Measurements from ENCODE around the gene MAP9. TPM values are rescaled to one million over a fixed set of nuclear protein-coding genes. Genes with fewer than 3 reads are reported as not detected.
A peak's percentile ranks its signal among the peaks of the same experiment; 100 is the strongest.
"Not testable (repeated sequence)": the region's sequence is repeated elsewhere in the genome, so short reads cannot be mapped to it uniquely, and the experiment has no call there.

MAP9 gene
- 1 to 10 TPM; 1.2 to 2.4 (median 1.9) TPM for total RNA-seq

- H3K9me3 ChIP-seq, result no peaks in the 10 kb centered on the region
- H3K36me3 ChIP-seq, result no peaks in the 10 kb centered on the region
- peaks cover 14% of the 10 kb centered on the region for H3K4me1 ChIP-seq
- peak; percentile 72 to 84 for DNase-seq (ENCODE audit: low spot score in 2 of 2)
- no peak for TF ChIP-seq EP300 (IDR thresholded peaks at IDR 0.05)
- TF ChIP-seq POLR2A (IDR thresholded peaks at IDR 0.05), result no peak
- TF ChIP-seq CTCF (IDR thresholded peaks at IDR 0.05), result no peak
- TF ChIP-seq POLR2AphosphoS5 (IDR thresholded peaks at IDR 0.05), result no peak
- WGBS, result 19% methylated on average over 21 of the region's 66 CpGs
- no peak within 1 kb of the TSS for H3K27ac ChIP-seq
- peak within 1 kb of the TSS; percentile 68 for H3K4me3 ChIP-seq
- H3K27me3 ChIP-seq, result peaks cover 8% of the 10 kb centered on the region
These were observed at the start of gene MAP9 for GRCh38 chr4:155376387-155377268. MAP9 (minus strand) TSS chr4:155376965; CDS start chr4:155375850, 1,115 bp downstream.

GRCh38 chr4:155424778-155425177 is 48.0 kb upstream of the MAP9 start:
- H3K4me3 ChIP-seq; H3K27me3 ChIP-seq; DNase-seq (ENCODE audit: low spot score in 2 of 2); H3K4me1 ChIP-seq; H3K36me3 ChIP-seq; H3K27ac ChIP-seq; H3K9me3 ChIP-seq: not testable (repeated sequence)
- 86% methylated on average over 11 of the region's 11 CpGs for WGBS

- Histone ChIP-seq H3K27ac (no peak overlapping the region), H3K36me3 (no peaks in the 10 kb centered on the region), H3K27me3 (peaks cover 6% of the 10 kb centered on the region), H3K4me3 (no peak overlapping the region), H3K9me3 (no peaks in the 10 kb centered on the region), H3K4me1 (no peaks in the 10 kb centered on the region)
- WGBS, result 40% methylated on average over 1 of the region's 1 CpG
- no peak for DNase-seq (ENCODE audit: low spot score in 2 of 2)
- TF ChIP-seq POLR2AphosphoS5 (IDR thresholded peaks at IDR 0.05) (no peak), POLR2A (IDR thresholded peaks at IDR 0.05) (no peak), CTCF (IDR thresholded peaks at IDR 0.05) (no peak), EP300 (IDR thresholded peaks at IDR 0.05) (no peak)
These were observed 46.9 kb upstream of the MAP9 start for GRCh38 chr4:155423671-155424070.

GRCh38 chr4:155419266-155419665 is 42.5 kb upstream of the MAP9 start:
- Histone ChIP-seq H3K27me3 (peaks cover 6% of the 10 kb centered on the region), H3K4me3 (no peak overlapping the region), H3K27ac (no peak overlapping the region), H3K9me3 (no peaks in the 10 kb centered on the region), H3K4me1 (no peaks in the 10 kb centered on the region), H3K36me3 (no peaks in the 10 kb centered on the region)
- no peak for TF ChIP-seq POLR2A (IDR thresholded peaks at IDR 0.05)
- no peak for TF ChIP-seq CTCF (IDR thresholded peaks at IDR 0.05)
- no peak for TF ChIP-seq POLR2AphosphoS5 (IDR thresholded peaks at IDR 0.05)
- TF ChIP-seq EP300 (IDR thresholded peaks at IDR 0.05), result no peak
- 84% methylated on average over 4 of the region's 4 CpGs for WGBS
- DNase-seq (ENCODE audit: low spot score in 2 of 2), result no peak

- TF ChIP-seq POLR2A (IDR thresholded peaks at IDR 0.05) (no peak), CTCF (IDR thresholded peaks at IDR 0.05) (no peak), EP300 (IDR thresholded peaks at IDR 0.05) (no peak)
These were observed 38.9 kb upstream of the MAP9 start for GRCh38 chr4:155415662-155416061.

More at GRCh38 chr4:155415662-155416061, 38.9 kb upstream of the MAP9 start:
- H3K27ac ChIP-seq, result no peak overlapping the region
- H3K4me3 ChIP-seq, result no peak overlapping the region
- no peaks in the 10 kb centered on the region for H3K27me3 ChIP-seq
- no peak for DNase-seq (ENCODE audit: low spot score in 2 of 2)
- H3K4me1 ChIP-seq, result no peaks in the 10 kb centered on the region
- no peaks in the 10 kb centered on the region for H3K9me3 ChIP-seq
- H3K36me3 ChIP-seq, result no peaks in the 10 kb centered on the region

Measured in suprapubic skin (tissue), 4 donors.